Heart left ventricle (tissue), 16 donors: Measurements from ENCODE around the gene SMC1B. TPM values are rescaled to one million over a fixed set of nuclear protein-coding genes. Genes with fewer than 3 reads are reported as not detected.

ENCODE experiments used
- ATAC-seq, 4 donors: fragments of 200-7000 bp; cut with Tn5 transposase; one replicate each; pipeline ENCODE4 v1.9.1; 2020 to 2022; ENCODE audit warnings: moderate library complexity in 4 of 4, mild to moderate bottlenecking in 3 of 4, moderate number of reproducible peaks in 1 of 4
- DNase-seq, 5 donors: peaks; one replicate each; pipeline ENCODE4 v3.0.0-alpha.2; 2020
- H3K27ac ChIP-seq, 12 donors: fragments of 200-600 bp; sonication (generic) in 4 of 12; one replicate each; pipeline versions ENCODE4 v1.5.0 to v1.8.0; 2016 to 2022; ENCODE audit warnings: mild to moderate bottlenecking in 2 of 12
- H3K27me3 ChIP-seq, 9 donors: fragments of 200-600 bp; sonication (generic) in 2 of 9; one replicate each; pipeline versions ENCODE4 v1.5.1 to v1.8.0; 2016 to 2022; ENCODE audit warnings: mild to moderate bottlenecking in 3 of 9
- H3K36me3 ChIP-seq, 9 donors: fragments of 200-600 bp; sonication (generic) in 2 of 9; one replicate each; pipeline versions ENCODE4 v1.5.0 to v1.8.0; 2018 to 2022; ENCODE audit warnings: mild to moderate bottlenecking in 2 of 9
- H3K4me1 ChIP-seq, 12 donors: fragments of 200-600 bp; sonication (generic) in 4 of 12; one replicate each; pipeline versions ENCODE4 v1.5.0 to v1.8.0; 2016 to 2022; ENCODE audit warnings: mild to moderate bottlenecking in 3 of 12
- H3K4me3 ChIP-seq, 12 donors: fragments of 200-600 bp; sonication (generic) in 4 of 12; one replicate each; pipeline versions ENCODE4 v1.5.0 to v1.8.0; 2017 to 2022; ENCODE audit warnings: mild to moderate bottlenecking in 9 of 12, moderate library complexity in 4 of 12
- H3K9me3 ChIP-seq, 12 donors: fragments of 200-600 bp; sonication (generic) in 4 of 12; one replicate each; pipeline versions ENCODE4 v1.5.0 to v1.8.0; 2016 to 2022; ENCODE audit warnings: mild to moderate bottlenecking in 1 of 12
- CTCF ChIP-seq, 12 donors: fragments of 200-600 bp; sonication (generic) in 4 of 12; IDR thresholded peaks; one replicate each; pipeline versions ENCODE4 v1.5.0 to v1.8.0; 2018 to 2022; ENCODE audit warnings: antibody characterized with exemption in 12 of 12, mild to moderate bottlenecking in 5 of 12
- POLR2A ChIP-seq, 2 donors: fragments of 450-650 bp; IDR thresholded peaks; one replicate each; pipeline ENCODE4 v1.6.1; 2017; ENCODE audit warnings: antibody characterized with exemption in 2 of 2, mild to moderate bottlenecking in 2 of 2, moderate library complexity in 2 of 2
- WGBS, 4 donors: extraction: QIAGEN DNeasy Blood & Tissue Kit in 2 of 4; methylation state at CpG; one replicate each; pipeline versions ENCODE4 v1.1.5 to v1.1.7; 2013 to 2018; 5-methylcytosine and 5-hydroxymethylcytosine counted together
- intact Hi-C, 10 donors: fragments of 100-400 bp; cut with DNase I; formaldehyde crosslinking; loops; one replicate each; pipeline versions ENCODE4 v1.11.1 to v1.14.2; 2022
- polyA plus RNA-seq, 2 donors: library from polyadenylated mRNA; stranded (reverse); fragments of 200-250 nt; gene quantifications; one replicate each; pipeline ENCODE4 v1.2.3, GENCODE V29; 2013
- total RNA-seq, 9 donors: library from RNA; depleted of rRNA in 2 of 9; stranded (reverse); fragments of >200 nt in 2 of 9; fragmentation: NEBNext Ultra II Directional in 3 of 9; extraction: Animal tissue kit (Norgen Biotek cat#: 25700) in 3 of 9; gene quantifications; one replicate each; pipeline versions ENCODE4 v1.1.0 to v1.2.4, GENCODE V29; 2016 to 2023
- donor health status: ischemic (EF 13 %, LVEDD 7.1; RV severe dilation, severe dysfunction).
- donor health status: healthy with polysubstance abuse.
- donor health status: DM: no; HTN: yes; CAD: no.
- donor health status: DM: no; HTN: no; CAD: no.
- donor health status: ischemic (EF 25% LVEDD 6.9; RV normal size, moderate dysfunction).
- donor health status: ischemic (EF 25% LVEDD 5.7; RV mildly dilated, moderate dysfunction).
- donor health status: healthy.
- donor health status: DM: yes; HTN: yes; CAD: no.
- donor health status: ischemic (EF 35%, LVEDD 5.7; RV mildly dilated, moderate dysfunction).
- donor health status: nonischemic (EF 11% LVEDD 7.7; RV severe dilation, severe dysfunction).
- donor health status: DM: yes; HTN: yes; CAD: no.
- donor health status: PGD.
- donor health status: ischemic (EF 29% LVEDD 5.4; RV normal size, mild dysfunction).
- donor health status: nonischemic (EF 23%, LVEDD 6.1; RV moderate dilation, normal function).

SMC1B gene
- total and polyA plus RNA-seq, 11 donors: not detected

GRCh38 chr22:45455621-45456020 lies 42.2 kb upstream of the SMC1B start:
- Histone ChIP-seq H3K9me3 (no peaks in the 10 kb centered on the region), H3K27me3 (peaks cover 0 to 5% (median 0%) of the 10 kb centered on the region in 9 donors), H3K36me3 (no peaks in the 10 kb centered on the region), H3K27ac (no peak overlapping the region), H3K4me1 (peaks cover 0 to 30% (median 2%) of the 10 kb centered on the region in 12 donors), H3K4me3 (no peak overlapping the region)
- 94 to 100% (median 96%) methylated on average over 4 of the region's 4 CpGs for WGBS, 4 donors
- no peak for ATAC-seq
- intact Hi-C loops: loop anchor here in 1 of 10 donors (5.0 kb wide), 1 partner anchor 42 kb away; no protein-coding TSS in a partner anchor
- TF ChIP-seq CTCF (IDR thresholded peaks at IDR 0.05) (no peak), POLR2A (IDR thresholded peaks at IDR 0.05) (no peak)
- DNase-seq: no peak

DNA sequence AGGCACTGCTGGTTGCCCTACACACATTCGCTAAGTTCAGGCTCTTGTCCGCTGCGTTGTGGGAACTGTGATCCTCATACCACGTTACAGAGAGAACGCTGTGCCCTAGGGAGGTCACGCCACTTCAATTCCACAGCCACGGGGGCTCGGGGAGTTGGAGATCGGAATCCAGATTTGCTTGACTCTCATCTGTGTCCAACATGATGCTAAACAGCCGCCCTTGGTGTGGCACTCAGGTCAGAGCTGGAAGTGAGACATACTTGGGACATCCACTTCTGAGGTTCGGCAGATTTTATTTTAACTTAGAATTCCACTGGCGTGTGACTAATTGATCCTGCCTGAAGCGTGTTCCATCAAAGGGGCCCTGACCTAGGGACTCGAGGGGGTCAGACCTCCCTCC lies 41.8 kb upstream of the SMC1B start:
- H3K36me3 ChIP-seq: no peaks in the 10 kb centered on the region
- no peak for DNase-seq
- intact Hi-C loops: loop anchor here in 1 of 10 donors (5.0 kb wide), 1 partner anchor 42 kb away; no protein-coding TSS in a partner anchor
- H3K27me3 ChIP-seq: peaks cover 0 to 5% (median 0%) of the 10 kb centered on the region in 9 donors
- TF ChIP-seq CTCF (IDR thresholded peaks at IDR 0.05) (no peak), POLR2A (IDR thresholded peaks at IDR 0.05) (no peak)
- H3K27ac ChIP-seq: no peak overlapping the region
- no peak overlapping the region for H3K4me3 ChIP-seq
- H3K4me1 ChIP-seq: peaks cover 0 to 32% (median 1%) of the 10 kb centered on the region in 12 donors
- WGBS, 4 donors: 57 to 69% (median 63%) methylated on average over 12 to 14 of the region's 14 CpGs
- no peak for ATAC-seq
- no peaks in the 10 kb centered on the region for H3K9me3 ChIP-seq

GRCh38 chr22:45454275-45454674 lies 40.9 kb upstream of the SMC1B start:
- Histone ChIP-seq H3K4me1 (peaks cover 0 to 28% (median 0%) of the 10 kb centered on the region in 12 donors), H3K9me3 (no peaks in the 10 kb centered on the region), H3K27me3 (peaks cover 0 to 5% (median 0%) of the 10 kb centered on the region in 9 donors), H3K4me3 (no peak overlapping the region), H3K27ac (no peak overlapping the region), H3K36me3 (no peaks in the 10 kb centered on the region)
- DNase-seq: no peak
- ATAC-seq: no peak
- TF ChIP-seq POLR2A (IDR thresholded peaks at IDR 0.05): no peak
- no peak for TF ChIP-seq CTCF (IDR thresholded peaks at IDR 0.05)
- intact Hi-C loops: loop anchor here in 1 of 10 donors (5.0 kb wide), 1 partner anchor 48 kb away; the partner anchor contains the start of gene FBLN1
- 82 to 94% (median 86%) methylated on average over 4 of the region's 4 CpGs for WGBS, 4 donors

DNA sequence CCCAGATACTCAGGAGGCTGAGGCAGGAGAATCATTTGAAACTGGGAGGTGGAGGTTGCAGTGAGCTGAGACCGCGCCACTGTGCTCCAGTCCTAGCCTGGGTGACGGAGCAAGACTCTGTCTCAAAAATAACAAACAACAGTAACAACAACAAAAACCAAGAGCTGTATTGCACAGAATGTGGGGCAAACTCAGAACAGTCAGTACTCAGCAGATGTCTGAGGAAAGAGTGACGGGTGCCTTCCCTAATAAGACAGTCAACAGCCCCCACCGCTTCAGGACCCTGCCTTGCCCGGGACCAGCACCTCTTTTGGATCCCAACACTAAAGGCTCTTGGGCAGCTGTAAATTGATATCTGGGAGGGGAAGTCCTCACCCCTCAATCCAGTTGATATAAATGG lies 40.4 kb upstream of the SMC1B start:
- H3K27ac ChIP-seq: no peak overlapping the region
- 95 to 99% (median 97%) methylated on average over 6 of the region's 6 CpGs for WGBS, 4 donors
- H3K36me3 ChIP-seq: no peaks in the 10 kb centered on the region
- no peaks in the 10 kb centered on the region for H3K9me3 ChIP-seq
- H3K4me3 ChIP-seq: no peak overlapping the region
- intact Hi-C loops: loop anchor here in 1 of 10 donors (5.0 kb wide), 1 partner anchor 49 kb away; the partner anchor contains the start of gene FBLN1
- H3K4me1 ChIP-seq: peaks cover 0 to 28% (median 0%) of the 10 kb centered on the region in 12 donors
- ATAC-seq (no peak), DNase-seq (no peak)
- no peak for TF ChIP-seq POLR2A (IDR thresholded peaks at IDR 0.05)
- no peak for TF ChIP-seq CTCF (IDR thresholded peaks at IDR 0.05)
- peaks cover 0 to 5% (median 0%) of the 10 kb centered on the region in 9 donors for H3K27me3 ChIP-seq
